ENCODE measurements around the gene F3. TPM values are rescaled to one million over a fixed set of nuclear protein-coding genes. Genes with fewer than 3 reads are reported as not detected.

F3 gene
- 11.9 TPM for polyA plus RNA-seq (2013, experiment 1 of 2)
- 11.5 TPM for polyA plus RNA-seq (2013, experiment 2 of 2)

DNA sequence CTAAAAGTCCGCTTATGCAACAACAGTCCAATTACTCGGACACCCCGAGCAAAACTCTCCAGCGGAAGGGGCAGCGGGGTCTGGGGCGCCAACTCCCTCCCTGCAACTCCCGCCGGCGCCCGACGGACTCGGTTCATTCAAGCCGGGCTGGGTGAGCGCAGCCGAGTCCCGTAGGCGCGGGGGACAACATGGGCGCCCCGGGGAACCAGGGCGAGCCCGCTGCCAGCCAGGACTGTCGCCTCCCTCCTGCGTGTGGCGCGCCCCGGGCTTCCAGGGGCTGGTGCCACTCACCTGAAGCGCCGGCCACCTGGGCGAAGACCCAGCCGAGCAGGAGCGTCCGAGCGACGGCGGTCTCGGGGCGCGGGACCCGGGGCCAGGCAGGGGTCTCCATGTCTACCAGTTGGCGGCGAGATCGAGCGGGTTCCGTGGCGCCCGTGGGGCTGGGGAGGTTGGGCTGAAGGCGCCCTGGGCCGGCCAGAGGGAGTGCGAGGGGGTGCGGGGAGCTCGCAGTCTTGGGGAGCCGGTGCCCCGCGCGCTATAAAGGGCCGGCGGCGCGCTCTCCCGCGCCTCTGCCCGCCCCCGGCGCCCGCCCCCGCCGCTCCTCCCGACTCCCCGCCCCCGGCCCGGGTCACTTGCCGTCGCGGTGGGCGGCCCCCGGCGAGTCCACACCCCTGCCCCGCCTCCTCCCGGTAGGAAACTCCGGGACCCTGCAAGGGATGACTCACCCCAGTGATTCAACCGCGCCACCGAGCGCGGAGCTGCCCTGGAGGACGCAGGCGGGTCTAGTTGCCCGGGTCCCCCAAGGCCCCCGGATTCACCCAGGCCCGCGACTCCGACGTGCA, at the start of gene F3:
Gene F3, minus strand, starts transcription at position 514 of the 842 bp plus-strand sequence. Its CDS starts 123 bp downstream, at position 391.
- H2BK15ac ChIP-seq (replicated peaks; ENCODE audit: low read depth) = no peak within 1 kb of the TSS
- no peaks in the 10 kb centered on the region for H3K27me3 ChIP-seq (ENCODE audit: insufficient read depth, low read length, poor library complexity)
- H3K4ac ChIP-seq (ENCODE audit: low read depth, low read length) = peak within 1 kb of the TSS; percentile 84
- peak within 1 kb of the TSS; percentile 20 for H2BK5ac ChIP-seq (ENCODE audit: low read length)
- peak within 1 kb of the TSS; percentile 87 for H3K56ac ChIP-seq (ENCODE audit: low read length)
- peaks cover 5% of the 10 kb centered on the region for H3K4me1 ChIP-seq (ENCODE audit: control insufficient read depth, low read depth, low read length)
- H4K8ac ChIP-seq (ENCODE audit: low read depth, low read length) = no peak within 1 kb of the TSS
- peaks cover 10% of the 10 kb centered on the region for H3K79me2 ChIP-seq (ENCODE audit: control insufficient read depth, insufficient read depth, low read length)
- H3K9ac ChIP-seq (ENCODE audit: low read length) = peak within 1 kb of the TSS; percentile 80
- H3K4me2 ChIP-seq (ENCODE audit: low read length) = peak within 1 kb of the TSS; percentile 93
- peak within 1 kb of the TSS; percentile 52 for H3K4me3 ChIP-seq (ENCODE audit: low read length)
- peak within 1 kb of the TSS; percentile 56 for H3K27ac ChIP-seq (ENCODE audit: low read depth, low read length)
- H2AK5ac ChIP-seq (ENCODE audit: low read length) = no peak within 1 kb of the TSS
- H3K18ac ChIP-seq (ENCODE audit: low read length) = peak within 1 kb of the TSS; percentile 91
- H2BK120ac ChIP-seq (ENCODE audit: low read depth, low read length) = peak within 1 kb of the TSS; percentile 66
- DNase-seq = peak; percentile 88
- whole genome bisulfite sequencing (ENCODE audit: extremely low coverage, insufficient coverage, low lambda C conversion rate) = no CpG with 5 or more reads among the region's 94 CpGs
- peaks cover 6% of the 10 kb centered on the region for H3K79me1 ChIP-seq (ENCODE audit: low read length)
- no peaks in the 10 kb centered on the region for H3K36me3 ChIP-seq (ENCODE audit: control insufficient read depth, insufficient read depth, low read length)
- peak within 1 kb of the TSS; percentile 91 for H3K23ac ChIP-seq (ENCODE audit: low read length)
- H4K5ac ChIP-seq (ENCODE audit: low read length) = no peak within 1 kb of the TSS

GRCh38 chr1:94590203-94591137, 48.9 kb upstream of the F3 start:
- H3K27ac ChIP-seq (ENCODE audit: low read depth, low read length) = no peak overlapping the region
- no peaks in the 10 kb centered on the region for H3K79me2 ChIP-seq (ENCODE audit: control insufficient read depth, insufficient read depth, low read length)
- DNase-seq = no peak
- H3K56ac ChIP-seq (ENCODE audit: low read length) = no peak overlapping the region
- no peaks in the 10 kb centered on the region for H3K4me1 ChIP-seq (ENCODE audit: control insufficient read depth, low read depth, low read length)
- H4K5ac ChIP-seq (ENCODE audit: low read length) = no peak overlapping the region
- no peak overlapping the region for H3K4me3 ChIP-seq (ENCODE audit: low read length)
- no peaks in the 10 kb centered on the region for H3K27me3 ChIP-seq (ENCODE audit: insufficient read depth, low read length, poor library complexity)
- no peak overlapping the region for H2BK15ac ChIP-seq (replicated peaks; ENCODE audit: low read depth)
- H3K79me1 ChIP-seq (ENCODE audit: low read length) = no peaks in the 10 kb centered on the region
- H3K36me3 ChIP-seq (ENCODE audit: control insufficient read depth, insufficient read depth, low read length) = no peaks in the 10 kb centered on the region
- H2AK5ac ChIP-seq (ENCODE audit: low read length) = no peak overlapping the region
- H3K23ac ChIP-seq (ENCODE audit: low read length) = no peak overlapping the region
- no peak overlapping the region for H3K4me2 ChIP-seq (ENCODE audit: low read length)
- no CpG with 5 or more reads among the region's 7 CpGs for WGBS (ENCODE audit: extremely low coverage, insufficient coverage, low lambda C conversion rate)
- H3K18ac ChIP-seq (ENCODE audit: low read length) = no peak overlapping the region
- H4K8ac ChIP-seq (ENCODE audit: low read depth, low read length) = no peak overlapping the region
- H2BK120ac ChIP-seq (ENCODE audit: low read depth, low read length) = no peak overlapping the region
- H2BK5ac ChIP-seq (ENCODE audit: low read length) = no peak overlapping the region
- H3K4ac ChIP-seq (ENCODE audit: low read depth, low read length) = no peak overlapping the region
- H3K9ac ChIP-seq (ENCODE audit: low read length) = no peak overlapping the region

GRCh38 chr1:94589728-94590127, 48.2 kb upstream of the F3 start:
- no CpG with 5 or more reads among the region's 4 CpGs for WGBS (ENCODE audit: extremely low coverage, insufficient coverage, low lambda C conversion rate)
- no peak overlapping the region for H2BK15ac ChIP-seq (replicated peaks; ENCODE audit: low read depth)
- H3K23ac ChIP-seq (ENCODE audit: low read length) = no peak overlapping the region
- no peak overlapping the region for H3K4me2 ChIP-seq (ENCODE audit: low read length)
- no peak overlapping the region for H2BK120ac ChIP-seq (ENCODE audit: low read depth, low read length)
- H2BK5ac ChIP-seq (ENCODE audit: low read length) = no peak overlapping the region
- H3K36me3 ChIP-seq (ENCODE audit: control insufficient read depth, insufficient read depth, low read length) = no peaks in the 10 kb centered on the region
- H3K4me3 ChIP-seq (ENCODE audit: low read length) = no peak overlapping the region
- H2AK5ac ChIP-seq (ENCODE audit: low read length) = no peak overlapping the region
- no peak overlapping the region for H4K5ac ChIP-seq (ENCODE audit: low read length)
- H3K18ac ChIP-seq (ENCODE audit: low read length) = no peak overlapping the region
- H3K79me2 ChIP-seq (ENCODE audit: control insufficient read depth, insufficient read depth, low read length) = no peaks in the 10 kb centered on the region
- H4K8ac ChIP-seq (ENCODE audit: low read depth, low read length) = no peak overlapping the region
- no peak overlapping the region for H3K4ac ChIP-seq (ENCODE audit: low read depth, low read length)
- H3K56ac ChIP-seq (ENCODE audit: low read length) = no peak overlapping the region
- no peak for DNase-seq
- no peak overlapping the region for H3K9ac ChIP-seq (ENCODE audit: low read length)
- H3K79me1 ChIP-seq (ENCODE audit: low read length) = no peaks in the 10 kb centered on the region
- no peaks in the 10 kb centered on the region for H3K4me1 ChIP-seq (ENCODE audit: control insufficient read depth, low read depth, low read length)
- no peaks in the 10 kb centered on the region for H3K27me3 ChIP-seq (ENCODE audit: insufficient read depth, low read length, poor library complexity)
- H3K27ac ChIP-seq (ENCODE audit: low read depth, low read length) = no peak overlapping the region

DNA sequence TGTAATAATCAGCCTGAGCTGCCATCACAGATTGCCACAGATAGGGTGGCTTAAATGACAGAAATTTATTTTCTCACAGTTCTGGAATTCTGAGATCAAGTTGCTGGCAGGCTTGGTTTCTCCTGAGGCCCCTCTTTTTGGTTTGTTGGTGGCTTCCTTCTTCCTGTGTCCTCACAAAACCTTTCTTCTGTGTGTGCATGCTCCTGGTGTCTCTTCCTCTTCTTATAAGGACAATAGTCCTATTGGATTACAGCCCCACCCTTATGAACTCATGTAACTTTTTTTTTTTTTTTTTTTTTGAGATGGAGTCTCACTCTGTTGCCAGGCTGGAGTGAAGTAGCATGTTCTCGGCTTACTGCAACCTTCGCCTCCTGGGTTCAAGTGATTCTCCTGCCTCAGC, 41.0 kb upstream of the F3 start:
- Histone ChIP-seq H2BK120ac (ENCODE audit: low read depth, low read length) (no peak overlapping the region), H4K8ac (ENCODE audit: low read depth, low read length) (no peak overlapping the region), H3K23ac (ENCODE audit: low read length) (no peak overlapping the region), H3K4me1 (ENCODE audit: control insufficient read depth, low read depth, low read length) (peaks cover 5% of the 10 kb centered on the region), H2AK5ac (ENCODE audit: low read length) (no peak overlapping the region), H2BK15ac (replicated peaks; ENCODE audit: low read depth) (peak overlapping the region; percentile 78), H3K4me3 (ENCODE audit: low read length) (no peak overlapping the region), H3K27ac (ENCODE audit: low read depth, low read length) (no peak overlapping the region), H3K36me3 (ENCODE audit: control insufficient read depth, insufficient read depth, low read length) (no peaks in the 10 kb centered on the region), H2BK5ac (ENCODE audit: low read length) (no peak overlapping the region), H3K27me3 (ENCODE audit: insufficient read depth, low read length, poor library complexity) (no peaks in the 10 kb centered on the region), H3K79me1 (ENCODE audit: low read length) (no peaks in the 10 kb centered on the region), H3K79me2 (ENCODE audit: control insufficient read depth, insufficient read depth, low read length) (no peaks in the 10 kb centered on the region), H3K9ac (ENCODE audit: low read length) (no peak overlapping the region), H3K4me2 (ENCODE audit: low read length) (no peak overlapping the region), H3K56ac (ENCODE audit: low read length) (no peak overlapping the region), H3K18ac (ENCODE audit: low read length) (no peak overlapping the region), H3K4ac (ENCODE audit: low read depth, low read length) (no peak overlapping the region), H4K5ac (ENCODE audit: low read length) (no peak overlapping the region)
- WGBS (ENCODE audit: extremely low coverage, insufficient coverage, low lambda C conversion rate) = no CpG with 5 or more reads among the region's 2 CpGs
- DNase-seq = no peak

- Histone ChIP-seq H3K56ac (ENCODE audit: low read length) (peak overlapping the region; percentile 88), H3K4ac (ENCODE audit: low read depth, low read length) (no peak overlapping the region), H3K9ac (ENCODE audit: low read length) (no peak overlapping the region), H3K36me3 (ENCODE audit: control insufficient read depth, insufficient read depth, low read length) (no peaks in the 10 kb centered on the region), H3K27ac (ENCODE audit: low read depth, low read length) (peak overlapping the region; percentile 49), H3K18ac (ENCODE audit: low read length) (peak overlapping the region; percentile 57), H2AK5ac (ENCODE audit: low read length) (no peak overlapping the region), H3K23ac (ENCODE audit: low read length) (no peak overlapping the region), H3K4me3 (ENCODE audit: low read length) (no peak overlapping the region), H4K5ac (ENCODE audit: low read length) (no peak overlapping the region), H2BK15ac (replicated peaks; ENCODE audit: low read depth) (peak overlapping the region; percentile 21), H3K79me1 (ENCODE audit: low read length) (no peaks in the 10 kb centered on the region), H3K79me2 (ENCODE audit: control insufficient read depth, insufficient read depth, low read length) (no peaks in the 10 kb centered on the region), H3K4me1 (ENCODE audit: control insufficient read depth, low read depth, low read length) (peaks cover 5% of the 10 kb centered on the region), H2BK5ac (ENCODE audit: low read length) (peak overlapping the region; percentile 64), H4K8ac (ENCODE audit: low read depth, low read length) (no peak overlapping the region), H3K27me3 (ENCODE audit: insufficient read depth, low read length, poor library complexity) (no peaks in the 10 kb centered on the region), H3K4me2 (ENCODE audit: low read length) (no peak overlapping the region), H2BK120ac (ENCODE audit: low read depth, low read length) (peak overlapping the region; percentile 28)
- no CpG with 5 or more reads among the region's 10 CpGs for WGBS (ENCODE audit: extremely low coverage, insufficient coverage, low lambda C conversion rate)
- DNase-seq = no peak
These were observed 39.0 kb upstream of the F3 start for GRCh38 chr1:94580367-94581115.

All from mesendoderm (in vitro differentiated cells).